Stomach smooth muscle (tissue), 2 donors: ENCODE measurements around the gene SMARCD3.

ENCODE experiments used
- H3K27ac ChIP-seq: one replicate; pipeline ENCODE4 v1.7.0; 2013; ENCODE audit warnings: mild to moderate bottlenecking, low read length, inconsistent platforms
- H3K27me3 ChIP-seq, 2 donors: one replicate each; pipeline ENCODE4 v1.7.0; 2013; ENCODE audit warnings: low read length in 2 of 2; ENCODE audit not compliant: insufficient read depth in 2 of 2, control insufficient read depth in 1 of 2
- H3K36me3 ChIP-seq, 2 donors: one replicate each; pipeline ENCODE4 v1.7.0; 2013; ENCODE audit warnings: low read length in 2 of 2; ENCODE audit not compliant: control insufficient read depth in 2 of 2, insufficient read depth in 2 of 2
- H3K4me1 ChIP-seq: one replicate; pipeline ENCODE4 v1.7.0; 2013; ENCODE audit warnings: low read length; ENCODE audit not compliant: control insufficient read depth, insufficient read depth
- H3K4me3 ChIP-seq, 2 donors: one replicate each; pipeline ENCODE4 v1.7.0; 2013; ENCODE audit warnings: low read length in 2 of 2
- H3K9ac ChIP-seq, 2 donors: one replicate each; pipeline ENCODE4 v1.7.0; 2013; ENCODE audit warnings: low read length in 2 of 2, mild to moderate bottlenecking in 1 of 2
- H3K9me3 ChIP-seq, 2 donors: one replicate each; pipeline ENCODE4 v1.7.0; 2013; ENCODE audit warnings: low read length in 2 of 2; ENCODE audit not compliant: control insufficient read depth in 2 of 2
- donor health status: healthy.
- donor health status: Pancreatic carcinoma.

SMARCD3 gene

GRCh38 chr7:151241755-151242096 is 6.8 kb downstream of the SMARCD3 start:
- no peak overlapping the region for H3K4me3 ChIP-seq

GRCh38 chr7:151240942-151241754 is 7.3 kb downstream of the SMARCD3 start:
- no peaks in the 10 kb centered on the region for H3K27me3 ChIP-seq
- no peak overlapping the region for H3K9ac ChIP-seq
- peak overlapping the region; percentile 31 for H3K27ac ChIP-seq
- H3K4me1 ChIP-seq = peaks cover 31% of the 10 kb centered on the region
- peaks cover 25 to 51% of the 10 kb centered on the region in 2 donors for H3K36me3 ChIP-seq
- H3K4me3 ChIP-seq = no peak overlapping the region
- H3K9me3 ChIP-seq = no peaks in the 10 kb centered on the region

More at GRCh38 chr7:151241755-151242096, 6.8 kb downstream of the SMARCD3 start:
- Histone ChIP-seq H3K9me3 (no peaks in the 10 kb centered on the region), H3K4me1 (peaks cover 36% of the 10 kb centered on the region), H3K36me3 (peaks cover 25 to 46% of the 10 kb centered on the region in 2 donors), H3K27ac (peak overlapping the region; percentile 31), H3K27me3 (no peaks in the 10 kb centered on the region), H3K9ac (no peak overlapping the region)

GRCh38 chr7:151240536-151240935 is 8.0 kb downstream of the SMARCD3 start:
- Histone ChIP-seq H3K27me3 (no peaks in the 10 kb centered on the region), H3K4me3 (no peak overlapping the region), H3K4me1 (peaks cover 24% of the 10 kb centered on the region), H3K9me3 (no peaks in the 10 kb centered on the region), H3K36me3 (peaks cover 28 to 55% of the 10 kb centered on the region in 2 donors), H3K9ac (no peak overlapping the region), H3K27ac (no peak overlapping the region)

GRCh38 chr7:151239837-151240459 is 8.5 kb downstream of the SMARCD3 start:
- Histone ChIP-seq H3K9me3 (no peaks in the 10 kb centered on the region), H3K27ac (no peak overlapping the region), H3K4me1 (peaks cover 19% of the 10 kb centered on the region), H3K9ac (no peak overlapping the region), H3K27me3 (no peaks in the 10 kb centered on the region), H3K4me3 (no peak overlapping the region), H3K36me3 (peaks cover 34 to 59% of the 10 kb centered on the region in 2 donors)

- no peaks in the 10 kb centered on the region for H3K9me3 ChIP-seq
- peaks cover 34 to 59% of the 10 kb centered on the region in 2 donors for H3K36me3 ChIP-seq
- H3K27ac ChIP-seq = no peak overlapping the region
- no peak overlapping the region for H3K9ac ChIP-seq
- H3K4me1 ChIP-seq = peaks cover 11% of the 10 kb centered on the region
- H3K27me3 ChIP-seq = no peaks in the 10 kb centered on the region
- H3K4me3 ChIP-seq = no peak overlapping the region
Observed at GRCh38 chr7:151238924-151239836, 9.3 kb downstream of the SMARCD3 start.

GRCh38 chr7:151238190-151238810 is 10.2 kb downstream of the SMARCD3 start:
- Histone ChIP-seq H3K9me3 (no peaks in the 10 kb centered on the region), H3K4me3 (no peak overlapping the region), H3K27me3 (no peaks in the 10 kb centered on the region), H3K4me1 (peaks cover 10% of the 10 kb centered on the region), H3K27ac (no peak overlapping the region), H3K36me3 (peaks cover 34 to 59% of the 10 kb centered on the region in 2 donors), H3K9ac (no peak overlapping the region)

- H3K27ac ChIP-seq = no peak overlapping the region
- peaks cover 14% of the 10 kb centered on the region for H3K4me1 ChIP-seq
- H3K9me3 ChIP-seq = no peaks in the 10 kb centered on the region
- no peak overlapping the region for H3K4me3 ChIP-seq
- peaks cover 34 to 58% of the 10 kb centered on the region in 2 donors for H3K36me3 ChIP-seq
- H3K27me3 ChIP-seq = no peaks in the 10 kb centered on the region
- H3K9ac ChIP-seq = no peak overlapping the region
Observed at GRCh38 chr7:151237244-151238189, 11.0 kb downstream of the SMARCD3 start.

- peaks cover 19% of the 10 kb centered on the region for H3K4me1 ChIP-seq
- no peak overlapping the region for H3K27ac ChIP-seq
- H3K36me3 ChIP-seq = peaks cover 24 to 48% of the 10 kb centered on the region in 2 donors
- no peaks in the 10 kb centered on the region for H3K9me3 ChIP-seq
- no peak overlapping the region for H3K4me3 ChIP-seq
- no peak overlapping the region for H3K9ac ChIP-seq
- H3K27me3 ChIP-seq = no peaks in the 10 kb centered on the region
Observed at GRCh38 chr7:151236406-151236805, 12.1 kb downstream of the SMARCD3 start.

- Histone ChIP-seq H3K36me3 (peaks cover 24 to 40% of the 10 kb centered on the region in 2 donors), H3K4me1 (peaks cover 19% of the 10 kb centered on the region), H3K27me3 (no peaks in the 10 kb centered on the region), H3K27ac (no peak overlapping the region), H3K9me3 (no peaks in the 10 kb centered on the region), H3K9ac (no peak overlapping the region), H3K4me3 (no peak overlapping the region)
Observed at GRCh38 chr7:151235091-151235787, 13.3 kb downstream of the SMARCD3 start.
